ENCODE data around the gene CD300LF.

CD300LF gene

GRCh38 chr17:74730491-74731346 lies 18.0 kb upstream of the CD300LF start:
- H3K4me3 ChIP-seq (ENCODE audit: low read length) = no peak overlapping the region
- no peak for DNase-seq (ENCODE audit: low read depth)

DNA sequence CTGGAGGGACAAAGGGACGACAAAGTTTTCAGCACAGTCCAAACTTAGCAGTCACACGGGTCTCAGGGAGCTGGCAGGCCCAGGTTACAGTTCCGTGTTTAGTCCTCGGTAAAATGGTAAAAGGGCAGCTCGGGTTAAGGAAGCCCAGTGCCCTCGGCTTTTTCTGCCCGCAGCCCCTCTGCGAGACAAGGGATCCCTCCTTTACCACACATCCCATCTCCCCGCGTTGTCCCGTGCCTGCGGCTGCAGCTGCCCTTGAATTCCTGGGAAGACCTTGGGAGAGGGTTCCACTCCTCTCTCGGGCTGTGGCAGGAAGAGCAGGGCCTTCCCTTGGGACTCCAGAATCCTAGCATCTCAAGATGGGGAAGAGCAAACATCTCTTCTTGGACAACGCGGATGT lies 17.1 kb upstream of the CD300LF start:
- TF ChIP-seq CTCF (conservative IDR thresholded peaks at IDR 0.05; ENCODE audit: low read depth, low read length) = no peak
- DNase-seq (ENCODE audit: low read depth) = no peak
- no peak overlapping the region for H3K4me3 ChIP-seq (ENCODE audit: low read length)

More at GRCh38 chr17:74730491-74731346, 18.0 kb upstream of the CD300LF start:
- no peak for TF ChIP-seq CTCF (conservative IDR thresholded peaks at IDR 0.05; ENCODE audit: low read depth, low read length)

DNA sequence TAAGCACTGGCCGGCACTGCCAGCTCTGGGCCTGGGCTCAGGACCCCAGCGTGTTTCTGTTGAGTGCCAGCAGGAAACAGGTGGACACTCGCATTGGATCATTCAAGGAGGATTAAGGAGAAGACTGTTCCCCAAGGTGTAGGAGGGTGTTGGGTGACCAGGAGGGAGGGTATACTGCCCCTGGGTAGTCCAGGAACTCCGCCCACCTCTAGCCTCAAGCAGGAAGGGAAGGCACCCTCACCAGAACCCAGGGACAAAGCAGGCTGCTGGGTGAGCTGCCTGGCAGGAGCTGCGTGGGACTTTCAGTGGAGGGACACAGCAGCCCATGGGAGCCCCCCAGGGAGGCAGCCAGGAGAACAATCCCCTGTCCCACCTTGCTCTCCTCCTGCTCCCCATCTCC lies 16.6 kb upstream of the CD300LF start:
- DNase-seq (ENCODE audit: low read depth) = no peak
- no peak for TF ChIP-seq CTCF (conservative IDR thresholded peaks at IDR 0.05; ENCODE audit: low read depth, low read length)
- H3K4me3 ChIP-seq (ENCODE audit: low read length) = no peak overlapping the region

GRCh38 chr17:74728702-74729075 lies 16.0 kb upstream of the CD300LF start:
- H3K4me3 ChIP-seq (ENCODE audit: low read length) = no peak overlapping the region
- TF ChIP-seq CTCF (conservative IDR thresholded peaks at IDR 0.05; ENCODE audit: low read depth, low read length) = no peak
- DNase-seq (ENCODE audit: low read depth) = no peak

- H3K4me3 ChIP-seq (ENCODE audit: low read length) = no peak overlapping the region
- TF ChIP-seq CTCF (conservative IDR thresholded peaks at IDR 0.05; ENCODE audit: low read depth, low read length) = no peak
Measured at GRCh38 chr17:74728033-74728701, 15.4 kb upstream of the CD300LF start.

DNA sequence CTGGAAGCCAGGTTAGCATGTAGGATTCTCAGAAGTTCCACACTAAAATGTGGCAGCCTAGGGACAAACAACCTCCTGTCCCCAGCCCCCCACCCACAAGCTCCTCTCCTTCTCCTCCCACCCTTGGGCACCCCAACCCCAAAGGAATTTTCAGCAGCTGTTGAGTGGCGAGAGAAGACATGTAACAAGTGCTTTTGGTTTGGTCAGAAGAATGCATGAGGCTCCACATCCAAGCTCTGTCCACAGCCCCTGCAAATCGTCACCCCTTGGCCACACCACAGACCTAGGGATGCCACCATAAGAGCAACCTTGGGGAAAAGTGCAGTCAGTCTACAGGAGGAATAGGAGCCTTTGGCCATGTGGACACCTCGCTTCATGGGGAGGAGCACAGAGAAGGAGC lies 12.4 kb upstream of the CD300LF start:
- no peak overlapping the region for H3K4me3 ChIP-seq (ENCODE audit: low read length)
- no peak for DNase-seq (ENCODE audit: low read depth)
- no peak for TF ChIP-seq CTCF (conservative IDR thresholded peaks at IDR 0.05; ENCODE audit: low read depth, low read length)

More at GRCh38 chr17:74728033-74728701, 15.4 kb upstream of the CD300LF start:
- no peak for DNase-seq (ENCODE audit: low read depth)

DNA sequence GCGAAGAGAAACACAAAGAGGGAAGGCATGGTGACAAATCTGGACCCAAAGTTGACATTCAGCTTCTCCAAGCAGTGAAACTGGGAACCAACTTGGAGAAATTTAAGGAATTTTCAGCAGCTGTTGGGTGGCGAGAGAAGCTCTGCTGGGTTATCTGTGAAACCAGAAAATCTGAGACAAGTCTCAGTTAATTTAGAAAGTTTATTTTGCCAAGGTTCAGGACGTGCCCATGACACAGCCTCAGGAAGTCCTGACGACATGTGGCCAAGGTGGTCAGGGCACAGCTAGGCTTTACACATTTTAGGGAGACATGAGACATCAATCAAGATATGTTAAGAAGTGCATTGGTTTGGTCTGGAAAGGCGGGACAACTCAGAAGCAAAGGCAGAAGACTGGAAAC lies 11.2 kb upstream of the CD300LF start:
- TF ChIP-seq CTCF (conservative IDR thresholded peaks at IDR 0.05; ENCODE audit: low read depth, low read length) = no peak
- no peak for DNase-seq (ENCODE audit: low read depth)
- no peak overlapping the region for H3K4me3 ChIP-seq (ENCODE audit: low read length)

Data from retinal pigment epithelial cell (primary cell).